ENCODE results near the gene OBP2A. TPM values are rescaled to one million over a fixed set of nuclear protein-coding genes. Genes with fewer than 3 reads are reported as not detected.
A peak's percentile ranks its signal among the peaks of the same experiment; 100 is the strongest.

The OBP2A gene
- total and polyA plus RNA-seq, 2 of the 8 experiments (the other 6 are each of a cell fraction or from before 2014, with no cell fraction given) = not detected

DNA sequence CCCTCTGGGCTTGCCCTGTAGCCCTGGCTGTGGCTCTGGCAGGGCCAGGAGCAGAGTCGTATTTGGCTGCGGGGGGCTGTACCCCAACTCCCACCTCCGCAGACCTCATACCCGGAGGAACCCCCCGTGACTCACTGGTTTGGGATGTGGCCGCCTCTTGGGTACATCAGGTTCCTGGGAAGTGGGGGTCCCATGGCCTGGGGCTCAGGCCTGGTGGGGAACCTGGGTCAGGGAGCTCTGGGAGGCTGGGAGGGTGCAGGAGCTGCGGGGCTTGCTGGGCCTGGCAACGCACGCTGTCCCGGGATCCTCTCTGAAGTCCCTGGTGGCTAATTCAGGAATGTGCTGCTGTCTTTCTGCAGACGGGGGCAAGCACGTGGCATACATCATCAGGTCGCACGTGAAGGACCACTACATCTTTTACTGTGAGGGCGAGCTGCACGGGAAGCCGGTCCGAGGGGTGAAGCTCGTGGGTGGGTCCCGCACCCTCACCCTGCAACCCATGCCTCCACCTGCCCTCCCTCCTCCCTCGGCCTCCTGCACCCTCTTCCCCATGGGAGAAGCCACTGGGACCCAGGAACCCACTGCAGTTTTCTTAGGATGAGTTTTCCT, 22.3 kb upstream of the OBP2A start:
- Histone ChIP-seq H2AK5ac (ENCODE audit: low read depth, low read length) (no peak overlapping the region), H3K27ac (ENCODE audit: low read depth, low read length) (no peak overlapping the region), H2BK12ac (ENCODE audit: low read depth, low read length) (no peak overlapping the region), H3K27me3 (replicated peaks in 1 of 4; ENCODE audit: control insufficient read depth in 3 of 4, extremely low read depth in 1 of 4, insufficient read depth in 3 of 4, low read length in 3 of 4) (no peaks in the 10 kb centered on the region), H4K8ac (ENCODE audit: extremely low read depth, insufficient read depth, low read length) (peak overlapping the region; percentile 85; the same call in 1 of the 2 replicates), H2BK5ac (ENCODE audit: low read depth, low read length) (no peak overlapping the region), H2BK120ac (replicated peaks; ENCODE audit: low read depth, low read length) (no peak overlapping the region), H3K4me1 (replicated peaks in 1 of 4; ENCODE audit: control insufficient read depth in 3 of 4, insufficient read depth in 4 of 4, low read length in 3 of 4) (peaks cover 0 to 12% (median 6%) of the 10 kb centered on the region in 4 experiments; a peak in 5 of 7 replicates), H3K23me2 (ENCODE audit: low read depth, low read length) (no peaks in the 10 kb centered on the region), H3K4ac (replicated peaks; ENCODE audit: insufficient read length, low read depth, low read length) (no peak overlapping the region), H3K56ac (replicated peaks; ENCODE audit: insufficient read length, low read depth, low read length) (peak overlapping the region; percentile 6), H3K4me3 (ENCODE audit: extremely low read depth in 1 of 4, insufficient read depth in 2 of 4, low read depth in 3 of 4, low read length in 4 of 4) (no peak overlapping the region), H3K14ac (ENCODE audit: insufficient read length) (no peak overlapping the region), H3K9me3 (ENCODE audit: insufficient read depth in 2 of 2, low read depth in 1 of 2, low read length in 1 of 2) (no peaks in the 10 kb centered on the region), H3K9ac (replicated peaks in 1 of 4; ENCODE audit: extremely low read depth in 1 of 4, low read depth in 3 of 4, low read length in 3 of 4) (no peak overlapping the region), H3K36me3 (ENCODE audit: control insufficient read depth in 2 of 4, insufficient read depth in 4 of 4, low read length in 3 of 4) (no peaks in the 10 kb centered on the region), H2BK15ac (ENCODE audit: low read length) (no peak overlapping the region), H3K4me2 (ENCODE audit: insufficient read depth in 1 of 2, low read depth in 2 of 2, low read length in 2 of 2) (no peak overlapping the region), H4K91ac (replicated peaks; ENCODE audit: insufficient read length, low read length) (no peak overlapping the region), H4K20me1 (replicated peaks in 1 of 2; ENCODE audit: control insufficient read depth in 1 of 2, insufficient read depth in 2 of 2, low read length in 2 of 2) (no peaks in the 10 kb centered on the region), H4K5ac (ENCODE audit: insufficient read length, low read depth, low read length) (no peak overlapping the region), H2AFZ (ENCODE audit: low read length) (no peak overlapping the region), H3K23ac (ENCODE audit: insufficient read length) (no peak overlapping the region), H3K79me1 (ENCODE audit: low read depth, low read length) (no peaks in the 10 kb centered on the region), H3K79me2 (ENCODE audit: control insufficient read depth in 1 of 2, insufficient read depth in 2 of 2, low read length in 2 of 2) (no peaks in the 10 kb centered on the region), H2BK20ac (ENCODE audit: low read length) (no peak overlapping the region), H3K18ac (ENCODE audit: extremely low read depth, low read length) (no peak overlapping the region)
- DNase-seq (ENCODE audit: low read depth in 1 of 2, low spot score in 2 of 2) (no peak), FAIRE-seq (no peak)
- ChIA-PET CTCF (ENCODE audit: partially characterized antibody) (interaction anchor here (1.0 to 3.0 kb wide), 3 partner anchors 8 to 18 kb away, joined by 4 to 14 read pairs (median 7); no protein-coding TSS in a partner anchor), POLR2A (ENCODE audit: partially characterized antibody) (interaction anchor here (1.0 kb wide), 1 partner anchor 42 kb away, joined by 3 read pairs; no protein-coding TSS in a partner anchor)
- WGBS, 2 experiments (ENCODE audit: extremely low coverage in 1 of 2, insufficient coverage in 1 of 2, insufficient read length in 1 of 2, insufficient replicate concordance in 2 of 2, low coverage in 1 of 2, low lambda C conversion rate in 2 of 2, missing lambda C conversion rate in 1 of 2) = 87% methylated on average over 21 of the region's 21 CpGs; no CpG with 5 or more reads in 1 of the 2 experiments
- TF ChIP-seq POLR2A (IDR thresholded peaks at IDR 0.05; ENCODE audit: control extremely low read depth in 1 of 2, low read depth in 2 of 2, low read length in 2 of 2) (no peak), TCF12 (IDR thresholded peaks at IDR 0.05; ENCODE audit: low read depth, low read length) (no peak), KDM1A (IDR thresholded peaks at IDR 0.05; ENCODE audit: borderline replicate concordance, low read length) (no peak)
- TF ChIP-seq, protein P1, sequence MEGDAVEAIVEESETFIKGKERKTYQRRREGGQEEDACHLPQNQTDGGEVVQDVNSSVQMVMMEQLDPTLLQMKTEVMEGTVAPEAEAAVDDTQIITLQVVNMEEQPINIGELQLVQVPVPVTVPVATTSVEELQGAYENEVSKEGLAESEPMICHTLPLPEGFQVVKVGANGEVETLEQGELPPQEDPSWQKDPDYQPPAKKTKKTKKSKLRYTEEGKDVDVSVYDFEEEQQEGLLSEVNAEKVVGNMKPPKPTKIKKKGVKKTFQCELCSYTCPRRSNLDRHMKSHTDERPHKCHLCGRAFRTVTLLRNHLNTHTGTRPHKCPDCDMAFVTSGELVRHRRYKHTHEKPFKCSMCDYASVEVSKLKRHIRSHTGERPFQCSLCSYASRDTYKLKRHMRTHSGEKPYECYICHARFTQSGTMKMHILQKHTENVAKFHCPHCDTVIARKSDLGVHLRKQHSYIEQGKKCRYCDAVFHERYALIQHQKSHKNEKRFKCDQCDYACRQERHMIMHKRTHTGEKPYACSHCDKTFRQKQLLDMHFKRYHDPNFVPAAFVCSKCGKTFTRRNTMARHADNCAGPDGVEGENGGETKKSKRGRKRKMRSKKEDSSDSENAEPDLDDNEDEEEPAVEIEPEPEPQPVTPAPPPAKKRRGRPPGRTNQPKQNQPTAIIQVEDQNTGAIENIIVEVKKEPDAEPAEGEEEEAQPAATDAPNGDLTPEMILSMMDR (IDR thresholded peaks at IDR 0.05; ENCODE audit: control extremely low read depth in 1 of 3, insufficient read depth in 1 of 3, low read depth in 1 of 3, low read length in 3 of 3) = peak in 2 of 3 experiments; percentile 28 to 33; a peak in 2 of 4 replicates
- TF ChIP-seq, protein P2, sequence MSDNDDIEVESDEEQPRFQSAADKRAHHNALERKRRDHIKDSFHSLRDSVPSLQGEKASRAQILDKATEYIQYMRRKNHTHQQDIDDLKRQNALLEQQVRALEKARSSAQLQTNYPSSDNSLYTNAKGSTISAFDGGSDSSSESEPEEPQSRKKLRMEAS (IDR thresholded peaks at IDR 0.05) = peak; percentile 44; the same call in 1 of the 2 replicates

All from H1 (cell line).